Measurements from ENCODE around the gene UBAC2. TPM values are rescaled to one million over a fixed set of nuclear protein-coding genes. Genes with fewer than 3 reads are reported as not detected.

Gene UBAC2
- total RNA-seq, 2 donors from 2014 or later = 74.2 to 75.3 TPM

GRCh38 chr13:99357131-99357596 is 156.5 kb downstream of the UBAC2 start:
- H3K4me3 Mint-ChIP-seq = peak overlapping the region; percentile 89
- peaks cover 86% of the 10 kb centered on the region for H3K4me1 Mint-ChIP-seq
- peaks cover 12% of the 10 kb centered on the region for H3K36me3 Mint-ChIP-seq (ENCODE audit: low read depth)
- H3K27me3 Mint-ChIP-seq = no peaks in the 10 kb centered on the region
- peak overlapping the region; percentile 100 for H3K27ac Mint-ChIP-seq
- no peaks in the 10 kb centered on the region for H3K9me3 ChIP-seq (ENCODE audit: control insufficient read depth, low read length, poor library complexity, severe bottlenecking)
- peak; percentile 24 for ATAC-seq
- peak in 1 of 3 donors; percentile 37 for DNase-seq

GRCh38 chr13:99357941-99358340 is 157.3 kb downstream of the UBAC2 start:
- Mint-ChIP-seq H3K27ac (peak overlapping the region; percentile 100), H3K27me3 (no peaks in the 10 kb centered on the region), H3K4me1 (peaks cover 84% of the 10 kb centered on the region), H3K36me3 (ENCODE audit: low read depth) (peaks cover 12% of the 10 kb centered on the region), H3K4me3 (peak overlapping the region; percentile 89)
- DNase-seq (no peak), ATAC-seq (no peak)
- no peaks in the 10 kb centered on the region for H3K9me3 ChIP-seq (ENCODE audit: control insufficient read depth, low read length, poor library complexity, severe bottlenecking)

DNA sequence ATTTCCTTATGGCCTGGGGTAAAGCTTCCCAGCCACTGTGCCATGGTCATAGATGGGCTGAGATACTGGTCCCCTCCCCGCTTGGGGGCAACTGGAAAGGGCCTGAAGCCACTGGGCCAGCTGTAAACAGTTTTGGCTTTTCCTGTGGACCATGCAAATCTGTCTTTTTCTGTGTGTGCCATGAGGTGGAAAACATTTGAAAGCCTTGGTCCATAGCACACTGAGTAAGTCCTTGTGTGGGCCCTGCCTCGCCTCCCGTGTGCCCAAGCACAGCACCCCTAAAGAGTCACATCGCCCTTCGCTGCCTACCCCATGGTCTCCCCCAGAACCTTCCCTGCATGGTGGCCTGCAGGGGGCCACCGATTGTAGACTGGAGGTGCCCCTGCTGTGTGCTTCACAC is 158.9 kb downstream of the UBAC2 start:
- Mint-ChIP-seq H3K27me3 (no peaks in the 10 kb centered on the region), H3K4me1 (peaks cover 80% of the 10 kb centered on the region), H3K36me3 (ENCODE audit: low read depth) (peaks cover 12% of the 10 kb centered on the region), H3K4me3 (peak overlapping the region; percentile 68), H3K27ac (peak overlapping the region; percentile 100)
- no peaks in the 10 kb centered on the region for H3K9me3 ChIP-seq (ENCODE audit: control insufficient read depth, low read length, poor library complexity, severe bottlenecking)
- DNase-seq (no peak), ATAC-seq (no peak)

DNA sequence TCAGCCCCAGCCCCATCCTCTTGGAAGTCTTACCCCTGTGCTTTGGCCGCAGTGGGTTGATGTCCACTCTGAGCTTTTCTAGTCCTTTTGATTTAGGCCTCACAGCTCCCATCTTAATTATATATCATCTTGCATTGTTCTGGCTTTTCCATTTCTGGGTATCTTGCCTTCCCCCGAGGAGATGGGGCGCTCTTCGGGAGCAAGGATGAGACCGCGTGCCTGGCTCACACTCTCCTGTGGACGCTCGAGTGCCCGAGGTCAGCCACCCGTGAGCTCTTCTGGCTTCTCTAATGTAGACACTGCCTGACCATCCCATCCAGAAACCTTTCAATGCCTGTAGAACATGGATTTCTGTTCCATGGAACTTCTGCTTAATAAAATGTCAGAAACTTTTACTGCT is 160.0 kb downstream of the UBAC2 start:
- Mint-ChIP-seq H3K4me3 (peak overlapping the region; percentile 68), H3K27ac (peak overlapping the region; percentile 100), H3K36me3 (ENCODE audit: low read depth) (peaks cover 13% of the 10 kb centered on the region), H3K27me3 (no peaks in the 10 kb centered on the region), H3K4me1 (peaks cover 76% of the 10 kb centered on the region)
- ATAC-seq = no peak
- H3K9me3 ChIP-seq (ENCODE audit: control insufficient read depth, low read length, poor library complexity, severe bottlenecking) = no peaks in the 10 kb centered on the region
- DNase-seq = no peak

- DNase-seq (no peak), ATAC-seq (peak; percentile 18)
- Mint-ChIP-seq H3K36me3 (ENCODE audit: low read depth) (peaks cover 18% of the 10 kb centered on the region), H3K27ac (peak overlapping the region; percentile 100), H3K4me3 (peak overlapping the region; percentile 62), H3K27me3 (no peaks in the 10 kb centered on the region), H3K4me1 (peaks cover 76% of the 10 kb centered on the region)
- H3K9me3 ChIP-seq (ENCODE audit: control insufficient read depth, low read length, poor library complexity, severe bottlenecking) = no peaks in the 10 kb centered on the region
Observed at GRCh38 chr13:99361197-99361596, 160.5 kb downstream of the UBAC2 start.

GRCh38 chr13:99362362-99362761 is 161.7 kb downstream of the UBAC2 start:
- no peaks in the 10 kb centered on the region for H3K9me3 ChIP-seq (ENCODE audit: control insufficient read depth, low read length, poor library complexity, severe bottlenecking)
- H3K27me3 Mint-ChIP-seq = no peaks in the 10 kb centered on the region
- H3K36me3 Mint-ChIP-seq (ENCODE audit: low read depth) = peaks cover 19% of the 10 kb centered on the region
- H3K27ac Mint-ChIP-seq = peak overlapping the region; percentile 100
- H3K4me1 Mint-ChIP-seq = peaks cover 73% of the 10 kb centered on the region
- ATAC-seq (no peak), DNase-seq (no peak)
- peak overlapping the region; percentile 31 for H3K4me3 Mint-ChIP-seq

GRCh38 chr13:99363391-99363790 is 162.7 kb downstream of the UBAC2 start:
- Mint-ChIP-seq H3K27ac (peak overlapping the region; percentile 100), H3K36me3 (ENCODE audit: low read depth) (peaks cover 22% of the 10 kb centered on the region), H3K4me3 (no peak overlapping the region), H3K4me1 (peaks cover 74% of the 10 kb centered on the region), H3K27me3 (no peaks in the 10 kb centered on the region)
- H3K9me3 ChIP-seq (ENCODE audit: control insufficient read depth, low read length, poor library complexity, severe bottlenecking) = no peaks in the 10 kb centered on the region
- DNase-seq (no peak), ATAC-seq (no peak)

DNA sequence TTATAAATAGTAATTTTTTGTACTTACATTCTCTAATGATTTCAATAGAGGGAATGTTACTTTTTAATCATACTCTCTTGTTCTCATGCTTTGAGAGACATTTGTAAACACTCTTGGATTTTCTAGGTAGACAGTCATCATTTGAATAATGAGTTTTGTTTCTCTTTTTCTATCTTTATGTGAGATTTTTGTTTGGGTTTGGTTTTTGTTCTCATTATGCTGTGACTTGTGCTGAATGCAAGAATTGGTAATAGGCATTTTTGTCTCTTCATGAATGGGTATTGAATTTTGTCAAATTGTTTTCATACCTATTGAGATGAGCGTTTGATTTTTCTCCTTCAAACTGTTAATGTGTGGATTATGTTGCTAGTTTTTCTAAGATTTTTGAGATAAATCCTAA is 163.3 kb downstream of the UBAC2 start:
- H3K27me3 Mint-ChIP-seq = no peaks in the 10 kb centered on the region
- H3K4me1 Mint-ChIP-seq = peaks cover 69% of the 10 kb centered on the region
- peak overlapping the region; percentile 100 for H3K27ac Mint-ChIP-seq
- H3K4me3 Mint-ChIP-seq = no peak overlapping the region
- peaks cover 18% of the 10 kb centered on the region for H3K36me3 Mint-ChIP-seq (ENCODE audit: low read depth)
- DNase-seq = no peak
- no peaks in the 10 kb centered on the region for H3K9me3 ChIP-seq (ENCODE audit: control insufficient read depth, low read length, poor library complexity, severe bottlenecking)
- no peak for ATAC-seq

GRCh38 chr13:99366075-99366987 is 165.7 kb downstream of the UBAC2 start:
- Mint-ChIP-seq H3K4me1 (peaks cover 64% of the 10 kb centered on the region), H3K36me3 (ENCODE audit: low read depth) (peaks cover 15% of the 10 kb centered on the region), H3K4me3 (peak overlapping the region; percentile 68), H3K27ac (peak overlapping the region; percentile 100), H3K27me3 (no peaks in the 10 kb centered on the region)
- ATAC-seq (no peak), DNase-seq (no peak)
- H3K9me3 ChIP-seq (ENCODE audit: control insufficient read depth, low read length, poor library complexity, severe bottlenecking) = no peaks in the 10 kb centered on the region

- Mint-ChIP-seq H3K36me3 (ENCODE audit: low read depth) (peaks cover 16% of the 10 kb centered on the region), H3K4me3 (peak overlapping the region; percentile 91), H3K27me3 (no peaks in the 10 kb centered on the region), H3K4me1 (peaks cover 63% of the 10 kb centered on the region), H3K27ac (peak overlapping the region; percentile 100)
- ATAC-seq (peak; percentile 43), DNase-seq (no peak)
- no peaks in the 10 kb centered on the region for H3K9me3 ChIP-seq (ENCODE audit: control insufficient read depth, low read length, poor library complexity, severe bottlenecking)
Observed at GRCh38 chr13:99367106-99367616, 166.5 kb downstream of the UBAC2 start.

DNA sequence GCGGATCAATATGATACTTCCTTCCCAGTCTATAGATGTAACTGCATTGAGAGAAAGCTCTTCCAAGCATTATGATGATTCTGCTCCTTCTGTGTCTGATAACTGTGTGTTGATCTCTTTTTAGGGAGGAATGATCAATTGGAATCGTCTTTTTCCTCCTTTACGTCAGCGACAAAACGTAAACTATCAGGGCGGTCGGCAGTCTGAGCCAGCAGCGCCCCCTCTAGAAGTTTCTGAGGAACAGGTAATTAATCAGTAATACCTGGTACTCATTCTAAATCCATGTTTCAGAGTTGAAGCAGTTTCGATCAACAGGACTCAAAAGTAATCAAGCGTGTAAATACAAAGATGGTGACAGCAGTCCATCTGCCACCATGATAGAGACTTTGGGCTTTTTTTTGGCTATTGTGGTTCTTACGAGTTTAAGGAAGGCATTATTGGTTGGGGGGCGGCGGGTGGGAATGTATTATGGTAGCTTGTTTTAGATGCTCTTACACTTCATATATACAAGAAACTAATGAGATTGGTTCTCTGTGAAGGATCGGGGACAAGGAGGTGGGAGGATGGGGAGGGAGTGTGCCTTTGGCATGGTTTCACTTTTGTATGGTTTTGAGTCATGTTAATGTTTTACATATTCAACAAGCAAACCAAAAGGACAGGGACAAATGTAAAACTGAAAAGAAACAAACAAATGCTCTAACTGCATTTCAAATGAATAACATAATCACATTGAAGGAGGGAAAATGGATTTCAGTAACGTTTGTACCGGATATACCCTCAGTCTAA is 167.2 kb downstream of the UBAC2 start:
- peak overlapping the region; percentile 91 for H3K4me3 Mint-ChIP-seq
- peak overlapping the region; percentile 100 for H3K27ac Mint-ChIP-seq
- peaks cover 63% of the 10 kb centered on the region for H3K4me1 Mint-ChIP-seq

GRCh38 chr13:99370481-99371275 is 170.0 kb downstream of the UBAC2 start:
- ATAC-seq (no peak), DNase-seq (no peak)
- no peaks in the 10 kb centered on the region for H3K9me3 ChIP-seq (ENCODE audit: control insufficient read depth, low read length, poor library complexity, severe bottlenecking)
- H3K4me1 Mint-ChIP-seq = peaks cover 68% of the 10 kb centered on the region
- peaks cover 22% of the 10 kb centered on the region for H3K36me3 Mint-ChIP-seq (ENCODE audit: low read depth)
- H3K27ac Mint-ChIP-seq = peak overlapping the region; percentile 100
- H3K27me3 Mint-ChIP-seq = no peaks in the 10 kb centered on the region
- H3K4me3 Mint-ChIP-seq = peak overlapping the region; percentile 58

More for the DNA sequence above, 167.2 kb downstream of the UBAC2 start:
- Mint-ChIP-seq H3K27me3 (no peaks in the 10 kb centered on the region), H3K36me3 (ENCODE audit: low read depth) (peaks cover 19% of the 10 kb centered on the region)
- no peaks in the 10 kb centered on the region for H3K9me3 ChIP-seq (ENCODE audit: control insufficient read depth, low read length, poor library complexity, severe bottlenecking)
- peak; percentile 22 for ATAC-seq
- DNase-seq = no peak
